HL-60/S4 (cell line): Measurements from ENCODE around the gene GFI1.

Experiments
- in situ Hi-C: fragments of 300-500 bp; cut with MboI; formaldehyde crosslinking; loops from 2 replicates; pipeline ENCODE4 v1.14.3; 2022; ENCODE audit warnings: low sequenced_read_pairs

The GFI1 gene

GRCh38 chr1:92488832-92489231 is 2.1 kb upstream of the GFI1 start:
- in situ Hi-C loops = no loop called here

- in situ Hi-C loops = no loop called here
These were observed 1.7 kb upstream of the GFI1 start for GRCh38 chr1:92488416-92488815.

GRCh38 chr1:92487078-92487605 is 417 bp upstream of the GFI1 start:
- in situ Hi-C loops = no loop called here

GRCh38 chr1:92485381-92486250 is 1.1 kb downstream of the GFI1 start:
- in situ Hi-C loops = no loop called here

- in situ Hi-C loops = loop anchor here (5.0 kb wide), 1 partner anchor 113 kb away; no protein-coding TSS in a partner anchor
These were observed 2.0 kb downstream of the GFI1 start for GRCh38 chr1:92484472-92485380.

- in situ Hi-C loops = loop anchor here (5.0 kb wide), 1 partner anchor 113 kb away; no protein-coding TSS in a partner anchor
These were observed 2.9 kb downstream of the GFI1 start for GRCh38 chr1:92483610-92484471.

GRCh38 chr1:92482665-92483609 is 3.8 kb downstream of the GFI1 start:
- in situ Hi-C loops = loop anchor here (5.0 kb wide), 1 partner anchor 114 kb away; no protein-coding TSS in a partner anchor

- in situ Hi-C loops = loop anchor here (5.0 kb wide), 1 partner anchor 115 kb away; no protein-coding TSS in a partner anchor
These were observed 4.6 kb downstream of the GFI1 start for GRCh38 chr1:92481971-92482664.

- in situ Hi-C loops = loop anchor here (5.0 kb wide), 1 partner anchor 116 kb away; no protein-coding TSS in a partner anchor
These were observed 5.2 kb downstream of the GFI1 start for GRCh38 chr1:92481599-92481925.

- in situ Hi-C loops = loop anchor here (5.0 kb wide), 1 partner anchor 116 kb away; no protein-coding TSS in a partner anchor
These were observed 5.7 kb downstream of the GFI1 start for GRCh38 chr1:92480813-92481598.

GRCh38 chr1:92480200-92480812 is 6.4 kb downstream of the GFI1 start:
- in situ Hi-C loops = loop anchor here (5.0 kb wide), 1 partner anchor 117 kb away; no protein-coding TSS in a partner anchor

- in situ Hi-C loops = no loop called here
These were observed 7.1 kb downstream of the GFI1 start for GRCh38 chr1:92479587-92479986.

- in situ Hi-C loops = no loop called here
These were observed 8.3 kb downstream of the GFI1 start for GRCh38 chr1:92478393-92478792.

- in situ Hi-C loops = no loop called here
These were observed 10.6 kb downstream of the GFI1 start for GRCh38 chr1:92476071-92476631.

GRCh38 chr1:92475029-92475428 is 11.7 kb downstream of the GFI1 start:
- in situ Hi-C loops = no loop called here

GRCh38 chr1:92473781-92474495 is 12.8 kb downstream of the GFI1 start:
- in situ Hi-C loops = no loop called here
